ENCODE results near the gene SYT1. TPM values are rescaled to one million over a fixed set of nuclear protein-coding genes. Genes with fewer than 3 reads are reported as not detected.

Gene SYT1
- total RNA-seq, 1 donor from 2014 or later: 0.30 TPM

DNA sequence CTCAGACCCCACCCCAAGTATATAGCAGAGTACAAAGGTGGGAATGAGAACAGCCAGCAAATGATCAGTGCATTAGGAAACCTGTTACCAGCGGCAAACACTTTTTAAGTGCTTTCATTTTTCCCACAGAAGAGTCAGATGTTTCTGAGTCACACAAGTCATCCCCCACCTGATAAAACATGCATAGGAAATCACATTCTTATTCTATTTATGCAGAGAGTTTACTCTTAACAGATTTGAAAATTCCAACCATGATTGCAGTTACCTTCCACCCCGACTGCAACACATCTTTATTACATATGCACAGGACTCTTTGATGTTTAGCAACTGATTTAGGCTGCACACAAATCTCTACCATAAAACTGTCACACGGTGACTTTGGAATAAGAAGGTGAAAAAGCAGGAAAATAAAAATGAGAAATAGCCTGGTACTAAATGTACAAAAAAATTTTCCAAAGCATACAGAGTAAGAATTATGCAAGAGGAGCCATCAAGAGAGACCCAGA, 589.8 kb downstream of the SYT1 start:
- no peak for DNase-seq
- no peak overlapping the region for H3K4me3 ChIP-seq
- no peaks in the 10 kb centered on the region for H3K27me3 ChIP-seq (ENCODE audit: low read depth)
- H3K36me3 ChIP-seq: no peaks in the 10 kb centered on the region
- no peaks in the 10 kb centered on the region for H3K4me1 ChIP-seq
- intact Hi-C loops (cut with micrococcal nuclease): no loop called here
- no peak overlapping the region for H3K27ac ChIP-seq (replicated peaks)
- TF ChIP-seq, protein P1, sequence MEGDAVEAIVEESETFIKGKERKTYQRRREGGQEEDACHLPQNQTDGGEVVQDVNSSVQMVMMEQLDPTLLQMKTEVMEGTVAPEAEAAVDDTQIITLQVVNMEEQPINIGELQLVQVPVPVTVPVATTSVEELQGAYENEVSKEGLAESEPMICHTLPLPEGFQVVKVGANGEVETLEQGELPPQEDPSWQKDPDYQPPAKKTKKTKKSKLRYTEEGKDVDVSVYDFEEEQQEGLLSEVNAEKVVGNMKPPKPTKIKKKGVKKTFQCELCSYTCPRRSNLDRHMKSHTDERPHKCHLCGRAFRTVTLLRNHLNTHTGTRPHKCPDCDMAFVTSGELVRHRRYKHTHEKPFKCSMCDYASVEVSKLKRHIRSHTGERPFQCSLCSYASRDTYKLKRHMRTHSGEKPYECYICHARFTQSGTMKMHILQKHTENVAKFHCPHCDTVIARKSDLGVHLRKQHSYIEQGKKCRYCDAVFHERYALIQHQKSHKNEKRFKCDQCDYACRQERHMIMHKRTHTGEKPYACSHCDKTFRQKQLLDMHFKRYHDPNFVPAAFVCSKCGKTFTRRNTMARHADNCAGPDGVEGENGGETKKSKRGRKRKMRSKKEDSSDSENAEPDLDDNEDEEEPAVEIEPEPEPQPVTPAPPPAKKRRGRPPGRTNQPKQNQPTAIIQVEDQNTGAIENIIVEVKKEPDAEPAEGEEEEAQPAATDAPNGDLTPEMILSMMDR (IDR thresholded peaks at IDR 0.05; ENCODE audit: borderline replicate concordance): no peak
- H3K9me3 ChIP-seq (replicated peaks): no peaks in the 10 kb centered on the region

DNA sequence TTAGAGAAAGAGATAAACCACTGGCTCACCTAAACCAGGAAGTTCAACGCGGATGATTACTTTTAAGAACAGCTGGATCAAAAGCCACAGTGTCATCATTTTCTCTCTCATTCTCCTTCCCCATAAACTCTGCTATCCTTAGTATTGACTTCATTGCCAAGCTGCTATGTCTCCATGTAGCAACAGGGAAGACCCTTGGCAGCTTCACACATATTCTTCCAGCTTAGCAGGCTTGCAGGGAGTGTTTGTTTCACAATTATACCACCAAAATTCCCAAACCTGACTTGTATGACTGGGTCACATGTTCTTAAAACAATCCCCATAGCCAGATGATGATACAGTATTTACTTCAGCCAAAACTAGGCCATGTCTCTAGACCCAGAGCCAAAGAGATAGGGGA, 590.7 kb downstream of the SYT1 start:
- no peaks in the 10 kb centered on the region for H3K4me1 ChIP-seq
- H3K27me3 ChIP-seq (ENCODE audit: low read depth): no peaks in the 10 kb centered on the region
- H3K36me3 ChIP-seq: no peaks in the 10 kb centered on the region
- TF ChIP-seq, protein P1 (IDR thresholded peaks at IDR 0.05; ENCODE audit: borderline replicate concordance): no peak
- no peak overlapping the region for H3K27ac ChIP-seq (replicated peaks)
- intact Hi-C loops (cut with micrococcal nuclease): no loop called here
- H3K4me3 ChIP-seq: no peak overlapping the region
- no peak for DNase-seq
- no peaks in the 10 kb centered on the region for H3K9me3 ChIP-seq (replicated peaks)

DNA sequence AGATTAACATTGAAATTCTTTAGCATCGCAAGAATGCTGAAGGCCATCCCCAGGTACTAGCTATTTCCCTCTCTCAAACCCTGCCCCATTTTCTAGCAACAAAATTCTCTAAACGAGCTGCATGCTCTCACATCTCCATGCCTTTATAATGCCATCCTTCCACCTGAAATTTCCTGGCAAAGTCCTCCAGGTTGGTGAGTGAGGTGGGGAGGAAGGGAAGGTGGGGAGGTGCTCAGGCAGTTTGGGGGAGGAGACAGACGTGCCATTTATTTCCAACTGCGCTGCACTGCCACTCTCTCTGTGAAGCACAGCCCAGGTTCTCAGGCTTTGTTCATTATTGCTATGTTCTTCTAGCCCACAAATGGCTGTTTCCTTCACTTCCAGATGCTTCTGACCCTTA, 617.7 kb downstream of the SYT1 start:
- TF ChIP-seq, protein P1 (IDR thresholded peaks at IDR 0.05; ENCODE audit: borderline replicate concordance): no peak
- intact Hi-C loops (cut with micrococcal nuclease): no loop called here
- DNase-seq: no peak
- no peaks in the 10 kb centered on the region for H3K27me3 ChIP-seq (ENCODE audit: low read depth)
- no peak overlapping the region for H3K4me3 ChIP-seq
- no peak overlapping the region for H3K27ac ChIP-seq (replicated peaks)
- H3K36me3 ChIP-seq: no peaks in the 10 kb centered on the region
- no peaks in the 10 kb centered on the region for H3K4me1 ChIP-seq
- peaks cover 12% of the 10 kb centered on the region for H3K9me3 ChIP-seq (replicated peaks)

DNA sequence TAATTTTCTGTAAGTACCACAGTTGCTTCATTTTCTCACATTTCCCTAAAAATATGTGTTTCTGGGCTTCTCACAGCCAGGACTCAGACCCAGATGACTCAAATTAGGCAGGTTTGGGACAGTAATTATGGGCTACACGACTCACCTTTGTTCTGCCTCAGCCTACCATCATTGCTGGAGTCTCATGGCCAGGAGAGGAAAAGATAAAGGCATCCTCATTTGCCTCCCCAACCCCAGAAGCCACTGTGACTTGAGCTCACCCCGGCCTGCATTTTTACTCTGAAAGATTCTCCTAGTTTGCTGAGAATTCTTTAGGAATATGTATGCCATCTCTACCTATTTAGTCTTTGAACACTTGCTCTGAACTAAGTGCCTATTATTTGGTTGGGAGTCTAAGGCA, 618.3 kb downstream of the SYT1 start:
- no peak for DNase-seq
- TF ChIP-seq, protein P1 (IDR thresholded peaks at IDR 0.05; ENCODE audit: borderline replicate concordance): no peak
- Histone ChIP-seq H3K4me3 (no peak overlapping the region), H3K27ac (replicated peaks) (no peak overlapping the region), H3K9me3 (replicated peaks) (peaks cover 12% of the 10 kb centered on the region), H3K36me3 (no peaks in the 10 kb centered on the region), H3K4me1 (no peaks in the 10 kb centered on the region), H3K27me3 (ENCODE audit: low read depth) (no peaks in the 10 kb centered on the region)
- intact Hi-C loops (cut with micrococcal nuclease): no loop called here

DNA sequence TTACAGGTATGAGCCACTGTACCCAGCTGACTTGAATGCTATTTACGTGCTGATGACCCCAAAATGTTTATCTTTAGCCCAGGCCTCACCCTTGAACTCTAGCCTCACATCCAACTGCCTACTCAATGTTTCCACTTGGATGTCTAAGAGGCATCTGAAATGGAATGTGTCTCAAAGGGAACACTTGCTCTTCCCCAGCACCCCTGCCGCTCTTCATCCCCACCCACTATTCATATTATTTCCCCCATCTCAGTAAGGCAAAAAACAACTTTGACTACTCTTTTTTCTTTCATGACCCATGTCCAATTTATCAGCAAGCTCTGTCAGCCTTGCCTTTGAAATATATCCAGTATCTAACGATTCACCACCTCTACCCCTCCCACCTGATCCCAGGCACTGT, 621.6 kb downstream of the SYT1 start:
- no peaks in the 10 kb centered on the region for H3K4me1 ChIP-seq
- H3K4me3 ChIP-seq: no peak overlapping the region
- peaks cover 6% of the 10 kb centered on the region for H3K9me3 ChIP-seq (replicated peaks)
- no peaks in the 10 kb centered on the region for H3K36me3 ChIP-seq
- no peak overlapping the region for H3K27ac ChIP-seq (replicated peaks)
- intact Hi-C loops (cut with micrococcal nuclease): no loop called here
- H3K27me3 ChIP-seq (ENCODE audit: low read depth): no peaks in the 10 kb centered on the region
- TF ChIP-seq, protein P1 (IDR thresholded peaks at IDR 0.05; ENCODE audit: borderline replicate concordance): no peak
- no peak for DNase-seq

Measured in left ventricle myocardium inferior (tissue), 1 donor.